Measurements from ENCODE around the gene RAB40C. TPM values are rescaled to one million over a fixed set of nuclear protein-coding genes. Genes with fewer than 3 reads are reported as not detected.

The RAB40C gene
- total and polyA plus RNA-seq, 10 of the 15 experiments (the other 5 are each of a cell fraction or from before 2014, with no cell fraction given), result 0.06 to 12.8 (median 4.6) TPM

GRCh38 chr16:675884-676564, 86.2 kb downstream of the RAB40C start:
- H2AFZ ChIP-seq (ENCODE audit: control insufficient read depth, low read depth, low read length), result no peak overlapping the region
- ATAC-seq (no peak), FAIRE-seq (no peak)

GRCh38 chr16:676565-676902, 86.7 kb downstream of the RAB40C start:
- no peak for TF ChIP-seq RB1 (IDR thresholded peaks at IDR 0.05; ENCODE audit: borderline replicate concordance)
- DNase-seq (ENCODE audit: low read depth, low spot score) (no peak), FAIRE-seq (no peak), ATAC-seq (no peak)
- Histone ChIP-seq H3K27me3 (replicated peaks in 1 of 2; ENCODE audit: control insufficient read depth in 2 of 2, insufficient read depth in 2 of 2, low read length in 1 of 2) (no peaks in the 10 kb centered on the region), H3K4me3 (no peak overlapping the region), H3K79me2 (ENCODE audit: control insufficient read depth, insufficient read depth, low read length) (peaks cover 12% of the 10 kb centered on the region), H3K9me3 (replicated peaks; ENCODE audit: control insufficient read depth, insufficient read depth, low read length) (no peaks in the 10 kb centered on the region), H3K27ac (ENCODE audit: control insufficient read depth, insufficient read depth) (no peak overlapping the region), H2AFZ (ENCODE audit: control insufficient read depth, low read depth, low read length) (no peak overlapping the region), H3K36me3 (ENCODE audit: control insufficient read depth in 2 of 2, insufficient read depth in 2 of 2, low read length in 1 of 2) (peaks cover 0 to 6% of the 10 kb centered on the region in 2 experiments; a peak in 2 of 4 replicates), H4K20me1 (ENCODE audit: control insufficient read depth, insufficient read depth) (peaks cover 5% of the 10 kb centered on the region; the same call in 1 of the 2 replicates), H3K9ac (ENCODE audit: control insufficient read depth, insufficient read depth, low read length) (no peak overlapping the region), H3K4me2 (ENCODE audit: control insufficient read depth, insufficient read depth) (no peak overlapping the region), H3K4me1 (ENCODE audit: control insufficient read depth, insufficient read depth, low read length) (peaks cover 3% of the 10 kb centered on the region)
- ChIA-PET RAD21 (ENCODE audit: unreplicated experiment) (no interaction called here), CTCF (interaction anchor here (0.7 kb wide), 1 partner anchor 535 kb away, joined by 3 read pairs; no protein-coding TSS in a partner anchor), SMC1A (ENCODE audit: uncharacterized antibody, unreplicated experiment) (no interaction called here), POLR2A (no interaction called here)
- WGBS (ENCODE audit: insufficient coverage, insufficient replicate concordance, low lambda C conversion rate, missing lambda C conversion rate), result 92% methylated on average over 20 of the region's 21 CpGs
- BruUV-seq (replicated peaks), result no TSS peak
- intact Hi-C loops (cut with micrococcal nuclease; ENCODE audit: unreplicated experiment) (no loop called here), in situ Hi-C loops (cut with MboI) (no loop called here)

More at GRCh38 chr16:675884-676564, 86.2 kb downstream of the RAB40C start:
- intact Hi-C loops (cut with micrococcal nuclease; ENCODE audit: unreplicated experiment) (no loop called here), in situ Hi-C loops (cut with MboI) (no loop called here)
- Histone ChIP-seq H3K9ac (ENCODE audit: control insufficient read depth, insufficient read depth, low read length) (no peak overlapping the region), H3K79me2 (ENCODE audit: control insufficient read depth, insufficient read depth, low read length) (peaks cover 7% of the 10 kb centered on the region), H3K9me3 (replicated peaks; ENCODE audit: control insufficient read depth, insufficient read depth, low read length) (no peaks in the 10 kb centered on the region), H3K4me2 (ENCODE audit: control insufficient read depth, insufficient read depth) (no peak overlapping the region), H4K20me1 (ENCODE audit: control insufficient read depth, insufficient read depth) (no peaks in the 10 kb centered on the region; the same call in 1 of the 2 replicates), H3K36me3 (ENCODE audit: control insufficient read depth in 2 of 2, insufficient read depth in 2 of 2, low read length in 1 of 2) (peaks cover 0 to 11% of the 10 kb centered on the region in 2 experiments; a peak in 2 of 4 replicates), H3K4me1 (ENCODE audit: control insufficient read depth, insufficient read depth, low read length) (no peaks in the 10 kb centered on the region), H3K27me3 (replicated peaks in 1 of 2; ENCODE audit: control insufficient read depth in 2 of 2, insufficient read depth in 2 of 2, low read length in 1 of 2) (no peaks in the 10 kb centered on the region), H3K27ac (ENCODE audit: control insufficient read depth, insufficient read depth) (no peak overlapping the region), H3K4me3 (no peak overlapping the region)
- TF ChIP-seq CHD1 (IDR thresholded peaks at IDR 0.05; ENCODE audit: low read depth, low read length) (no peak), POLR2A (IDR thresholded peaks at IDR 0.05; ENCODE audit: low read depth, low read length) (peak; percentile 16; the same call in 1 of the 2 replicates)
- SMC1A ChIA-PET (ENCODE audit: uncharacterized antibody, unreplicated experiment), result no interaction called here
- WGBS (ENCODE audit: insufficient coverage, insufficient replicate concordance, low lambda C conversion rate, missing lambda C conversion rate), result 61% methylated on average over 19 of the region's 25 CpGs
- no peak for DNase-seq (ENCODE audit: low read depth, low spot score)
- RAD21 ChIA-PET (ENCODE audit: unreplicated experiment), result interaction anchor here (0.8 kb wide), 1 partner anchor 40 kb away, joined by 3 read pairs; the partner anchor contains the start of gene METTL26
- POLR2A ChIA-PET, result no interaction called here
- no TSS peak for BruUV-seq (replicated peaks)
- CTCF ChIA-PET, result interaction anchor here (0.7 kb wide), 1 partner anchor 535 kb away, joined by 3 read pairs; no protein-coding TSS in a partner anchor
